Activated naive CD4-positive, alpha-beta T cell treated with anti-CD3 and anti-CD28 coated beads, Interleukin-2, amount 10 ng/mL, durations not matched to agents 7 days and 5 days (primary cell): ENCODE results near the gene MYLK2.
"Not testable (repeated sequence)": the region's sequence is repeated elsewhere in the genome, so short reads cannot be mapped to it uniquely, and the experiment has no call there.

Source experiments
- CTCF ChIA-PET: fragments of 350-600 bp; sonication (Branson Sonifier 250); formaldehyde crosslinking; loops from one replicate; lab custom pipeline; 2021; ENCODE audit warnings: antibody characterized with exemption; lab: Charles Lee
- DNase-seq: peaks from one replicate; pipeline ENCODE4 v3.0.0-alpha.2; 2020
- H3K27ac Mint-ChIP-seq: one replicate; pipeline ENCODE4 v1.8.0; 2021; ENCODE audit warnings: mild to moderate bottlenecking, moderate library complexity, mixed read lengths
- H3K27me3 Mint-ChIP-seq: one replicate; pipeline ENCODE4 v1.8.0; 2021; ENCODE audit warnings: mild to moderate bottlenecking, mixed read lengths
- H3K36me3 Mint-ChIP-seq: one replicate; pipeline ENCODE4 v1.8.0; 2021; ENCODE audit warnings: mixed read lengths
- H3K4me1 Mint-ChIP-seq: one replicate; pipeline ENCODE4 v1.8.0; 2021; ENCODE audit warnings: mixed read lengths
- H3K4me3 Mint-ChIP-seq: one replicate; pipeline ENCODE4 v1.8.0; 2021; ENCODE audit warnings: mild to moderate bottlenecking, moderate library complexity, mixed read lengths
- H3K9me3 Mint-ChIP-seq: one replicate; pipeline ENCODE4 v1.8.0; 2021; ENCODE audit warnings: mixed read lengths

MYLK2 gene

GRCh38 chr20:31806564-31807355 is 12.4 kb upstream of the MYLK2 start:
- no peak overlapping the region for H3K4me3 Mint-ChIP-seq
- peak overlapping the region; percentile 6 for H3K27ac Mint-ChIP-seq
- no peak for DNase-seq
- peaks cover 34% of the 10 kb centered on the region for H3K36me3 Mint-ChIP-seq
- no peaks in the 10 kb centered on the region for H3K27me3 Mint-ChIP-seq
- CTCF ChIA-PET, result interaction anchor here (1.2 kb wide), 1 partner anchor 16 kb away, joined by 4 read pairs; no protein-coding TSS in a partner anchor
- no peaks in the 10 kb centered on the region for H3K9me3 Mint-ChIP-seq
- peaks cover 10% of the 10 kb centered on the region for H3K4me1 Mint-ChIP-seq

GRCh38 chr20:31808481-31808880 is 10.7 kb upstream of the MYLK2 start:
- Mint-ChIP-seq H3K4me1 (peaks cover 7% of the 10 kb centered on the region), H3K27ac (no peak overlapping the region), H3K9me3 (no peaks in the 10 kb centered on the region), H3K36me3 (peaks cover 22% of the 10 kb centered on the region), H3K4me3 (no peak overlapping the region), H3K27me3 (no peaks in the 10 kb centered on the region)
- CTCF ChIA-PET, result interaction anchor here (0.8 to 1.7 kb wide), 3 partner anchors 15 to 59 kb away, joined by 3 read pairs; no protein-coding TSS in a partner anchor
- DNase-seq, result no peak

- Mint-ChIP-seq H3K36me3 (peaks cover 12% of the 10 kb centered on the region), H3K9me3 (no peaks in the 10 kb centered on the region), H3K27me3 (no peaks in the 10 kb centered on the region), H3K4me1 (no peaks in the 10 kb centered on the region), H3K4me3 (no peak overlapping the region), H3K27ac (no peak overlapping the region)
- CTCF ChIA-PET, result interaction anchor here (1.1 to 1.9 kb wide), 3 partner anchors 14 to 60 kb away, joined by 3 to 8 read pairs (median 3); no protein-coding TSS in a partner anchor
- DNase-seq, result no peak
Measured at GRCh38 chr20:31809661-31810060, 9.5 kb upstream of the MYLK2 start.

GRCh38 chr20:31811198-31811597 is 8.0 kb upstream of the MYLK2 start:
- no peaks in the 10 kb centered on the region for H3K27me3 Mint-ChIP-seq
- no peaks in the 10 kb centered on the region for H3K9me3 Mint-ChIP-seq
- no peak overlapping the region for H3K27ac Mint-ChIP-seq
- no peak overlapping the region for H3K4me3 Mint-ChIP-seq
- CTCF ChIA-PET, result interaction anchor here (0.9 to 1.9 kb wide), 3 partner anchors 12 to 180 kb away, joined by 3 to 8 read pairs (median 3); no protein-coding TSS in a partner anchor
- no peaks in the 10 kb centered on the region for H3K4me1 Mint-ChIP-seq
- no peak for DNase-seq
- peaks cover 6% of the 10 kb centered on the region for H3K36me3 Mint-ChIP-seq

GRCh38 chr20:31811796-31812728 is 7.1 kb upstream of the MYLK2 start:
- Mint-ChIP-seq H3K4me3 (no peak overlapping the region), H3K27me3 (no peaks in the 10 kb centered on the region), H3K4me1 (no peaks in the 10 kb centered on the region), H3K27ac (peak overlapping the region; percentile 30), H3K9me3 (no peaks in the 10 kb centered on the region), H3K36me3 (peaks cover 1% of the 10 kb centered on the region)
- no peak for DNase-seq
- CTCF ChIA-PET, result interaction anchor here (0.9 to 1.2 kb wide), 3 partner anchors 35 to 220 kb away, joined by 3 to 4 read pairs (median 3); no protein-coding TSS in a partner anchor

- peaks cover 1% of the 10 kb centered on the region for H3K36me3 Mint-ChIP-seq
- DNase-seq, result no peak
- no peaks in the 10 kb centered on the region for H3K27me3 Mint-ChIP-seq
- no peak overlapping the region for H3K27ac Mint-ChIP-seq
- CTCF ChIA-PET, result interaction anchor here (0.9 to 2.1 kb wide), 2 partner anchors 9 to 11 kb away, joined by 3 to 7 read pairs; no protein-coding TSS in a partner anchor
- H3K4me3 Mint-ChIP-seq, result no peak overlapping the region
- no peaks in the 10 kb centered on the region for H3K4me1 Mint-ChIP-seq
- H3K9me3 Mint-ChIP-seq, result no peaks in the 10 kb centered on the region
Measured at GRCh38 chr20:31813611-31814010, 5.5 kb upstream of the MYLK2 start.

GRCh38 chr20:31814142-31814541 is 5.0 kb upstream of the MYLK2 start:
- not testable (repeated sequence) for H3K27me3 Mint-ChIP-seq, H3K4me1 Mint-ChIP-seq, H3K9me3 Mint-ChIP-seq, H3K36me3 Mint-ChIP-seq, H3K27ac Mint-ChIP-seq, H3K4me3 Mint-ChIP-seq, DNase-seq
- CTCF ChIA-PET, result interaction anchor here (0.9 to 2.1 kb wide), 2 partner anchors 9 to 10 kb away, joined by 3 to 7 read pairs; no protein-coding TSS in a partner anchor

GRCh38 chr20:31815408-31816188 is 3.6 kb upstream of the MYLK2 start:
- no peak overlapping the region for H3K27ac Mint-ChIP-seq
- H3K4me3 Mint-ChIP-seq, result no peak overlapping the region

GRCh38 chr20:31816221-31816620 is 2.9 kb upstream of the MYLK2 start:
- H3K36me3 Mint-ChIP-seq, result no peaks in the 10 kb centered on the region
- CTCF ChIA-PET, result interaction anchor here (1.1 to 2.9 kb wide), 3 partner anchors 11 to 37 kb away, joined by 3 to 10 read pairs (median 8); no protein-coding TSS in a partner anchor

More at GRCh38 chr20:31815408-31816188, 3.6 kb upstream of the MYLK2 start:
- CTCF ChIA-PET, result interaction anchor here (0.9 to 2.4 kb wide), 3 partner anchors 7 to 254 kb away, joined by 3 to 8 read pairs (median 7); no protein-coding TSS in a partner anchor
- H3K36me3 Mint-ChIP-seq, result no peaks in the 10 kb centered on the region
- H3K27me3 Mint-ChIP-seq, result peaks cover 7% of the 10 kb centered on the region
- DNase-seq, result no peak
- no peaks in the 10 kb centered on the region for H3K9me3 Mint-ChIP-seq
- no peaks in the 10 kb centered on the region for H3K4me1 Mint-ChIP-seq

GRCh38 chr20:31817461-31817860 is 1.7 kb upstream of the MYLK2 start:
- Mint-ChIP-seq H3K4me1 (peaks cover 3% of the 10 kb centered on the region), H3K36me3 (no peaks in the 10 kb centered on the region), H3K27me3 (peaks cover 16% of the 10 kb centered on the region), H3K4me3 (no peak overlapping the region), H3K27ac (no peak overlapping the region), H3K9me3 (no peaks in the 10 kb centered on the region)
- CTCF ChIA-PET, result interaction anchor here (1.1 to 2.9 kb wide), 4 partner anchors 10 to 38 kb away, joined by 3 to 10 read pairs (median 6); no protein-coding TSS in a partner anchor
- no peak for DNase-seq

More at GRCh38 chr20:31816221-31816620, 2.9 kb upstream of the MYLK2 start:
- peaks cover 8% of the 10 kb centered on the region for H3K27me3 Mint-ChIP-seq
- no peaks in the 10 kb centered on the region for H3K9me3 Mint-ChIP-seq
- H3K4me3 Mint-ChIP-seq, result no peak overlapping the region
- no peak for DNase-seq
- H3K27ac Mint-ChIP-seq, result no peak overlapping the region
- no peaks in the 10 kb centered on the region for H3K4me1 Mint-ChIP-seq

- CTCF ChIA-PET, result interaction anchor here (1.0 to 2.9 kb wide), 4 partner anchors 20 to 214 kb away, joined by 3 to 10 read pairs (median 3); no protein-coding TSS in a partner anchor
- H3K9me3 Mint-ChIP-seq, result no peaks in the 10 kb centered on the region
- no peak overlapping the region for H3K4me3 Mint-ChIP-seq
- peaks cover 8% of the 10 kb centered on the region for H3K4me1 Mint-ChIP-seq
- H3K27me3 Mint-ChIP-seq, result peaks cover 19% of the 10 kb centered on the region
- no peaks in the 10 kb centered on the region for H3K36me3 Mint-ChIP-seq
- no peak overlapping the region for H3K27ac Mint-ChIP-seq
- no peak for DNase-seq
Measured at GRCh38 chr20:31818376-31818908, 714 bp upstream of the MYLK2 start.

- Mint-ChIP-seq H3K9me3 (no peaks in the 10 kb centered on the region), H3K4me3 (no peak overlapping the region), H3K27ac (no peak overlapping the region), H3K36me3 (no peaks in the 10 kb centered on the region), H3K27me3 (peaks cover 19% of the 10 kb centered on the region), H3K4me1 (peaks cover 11% of the 10 kb centered on the region)
- DNase-seq, result no peak
- CTCF ChIA-PET, result interaction anchor here (0.6 to 3.7 kb wide), 2 partner anchors 26 to 832 kb away, joined by 3 to 51 read pairs; partner anchors contain the start of gene FOXS1
Measured at GRCh38 chr20:31820228-31820627, 1.1 kb downstream of the MYLK2 start.
